ENCODE results near the gene SCLT1. TPM values are rescaled to one million over a fixed set of nuclear protein-coding genes. Genes with fewer than 3 reads are reported as not detected.

Gene SCLT1
- total RNA-seq, 1 experiment from 2014 or later: 13.3 TPM

DNA sequence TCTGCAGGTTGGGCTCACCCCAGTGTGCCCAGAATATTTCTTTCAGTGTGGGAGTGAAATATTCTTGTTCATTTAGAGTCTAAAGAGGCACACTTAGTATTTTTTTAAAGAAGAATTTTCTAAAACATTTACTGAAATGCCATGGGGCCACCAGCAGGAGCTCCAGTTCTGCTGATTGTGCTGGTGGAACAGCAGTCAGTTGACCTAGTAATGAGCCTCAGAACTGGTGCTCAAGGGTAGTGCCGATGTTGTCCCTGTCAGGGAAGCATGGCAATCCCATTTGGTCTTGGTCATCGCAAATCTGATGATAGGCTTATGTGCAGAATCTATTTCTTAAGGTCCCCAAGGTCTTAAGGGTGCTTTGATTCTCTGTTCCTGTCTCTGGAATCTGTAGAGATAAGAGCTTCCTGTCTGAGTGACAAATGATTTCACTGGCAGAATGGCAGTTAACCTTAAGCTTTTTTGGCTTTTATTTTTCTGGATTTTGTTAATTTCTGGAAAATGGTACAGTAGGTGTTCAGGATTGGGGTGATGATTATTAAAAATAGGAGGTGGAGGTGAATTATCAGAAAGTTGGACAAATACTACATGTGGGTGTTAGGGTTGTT is 252.5 kb downstream of the SCLT1 start:
- H2AFZ ChIP-seq (ENCODE audit: low read depth, low read length, poor library complexity, severe bottlenecking): no peak overlapping the region
- TF ChIP-seq, protein P1, sequence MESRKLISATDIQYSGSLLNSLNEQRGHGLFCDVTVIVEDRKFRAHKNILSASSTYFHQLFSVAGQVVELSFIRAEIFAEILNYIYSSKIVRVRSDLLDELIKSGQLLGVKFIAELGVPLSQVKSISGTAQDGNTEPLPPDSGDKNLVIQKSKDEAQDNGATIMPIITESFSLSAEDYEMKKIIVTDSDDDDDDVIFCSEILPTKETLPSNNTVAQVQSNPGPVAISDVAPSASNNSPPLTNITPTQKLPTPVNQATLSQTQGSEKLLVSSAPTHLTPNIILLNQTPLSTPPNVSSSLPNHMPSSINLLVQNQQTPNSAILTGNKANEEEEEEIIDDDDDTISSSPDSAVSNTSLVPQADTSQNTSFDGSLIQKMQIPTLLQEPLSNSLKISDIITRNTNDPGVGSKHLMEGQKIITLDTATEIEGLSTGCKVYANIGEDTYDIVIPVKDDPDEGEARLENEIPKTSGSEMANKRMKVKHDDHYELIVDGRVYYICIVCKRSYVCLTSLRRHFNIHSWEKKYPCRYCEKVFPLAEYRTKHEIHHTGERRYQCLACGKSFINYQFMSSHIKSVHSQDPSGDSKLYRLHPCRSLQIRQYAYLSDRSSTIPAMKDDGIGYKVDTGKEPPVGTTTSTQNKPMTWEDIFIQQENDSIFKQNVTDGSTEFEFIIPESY (IDR thresholded peaks at IDR 0.05; ENCODE audit: extremely low read depth, insufficient replicate concordance, low read length): no peak
- TF ChIP-seq POLR2AphosphoS5 (IDR thresholded peaks at IDR 0.05; ENCODE audit: low read depth, low read length) (no peak), EZH2 (IDR thresholded peaks at IDR 0.05) (no peak), ZFX (IDR thresholded peaks at IDR 0.05) (no peak), SIN3A (IDR thresholded peaks at IDR 0.05; ENCODE audit: low read depth) (no peak), RAD21 (IDR thresholded peaks at IDR 0.05; ENCODE audit: low read depth) (no peak), JUND (IDR thresholded peaks at IDR 0.05) (no peak), SP1 (IDR thresholded peaks at IDR 0.05; ENCODE audit: low read depth) (no peak), ZNF274 (IDR thresholded peaks at IDR 0.05; ENCODE audit: low read depth, low read length) (no peak), EZH2phosphoT487 (IDR thresholded peaks at IDR 0.05; ENCODE audit: borderline replicate concordance) (no peak), CBX3 (IDR thresholded peaks at IDR 0.05; ENCODE audit: low read depth) (no peak), TCF7L2 (IDR thresholded peaks at IDR 0.05; ENCODE audit: borderline replicate concordance, extremely low read depth, insufficient read depth, insufficient read length) (no peak), CEBPB (IDR thresholded peaks at IDR 0.05; ENCODE audit: low read depth) (no peak), EGR1 (IDR thresholded peaks at IDR 0.05; ENCODE audit: low read depth) (no peak)
- TF ChIP-seq, protein P2, sequence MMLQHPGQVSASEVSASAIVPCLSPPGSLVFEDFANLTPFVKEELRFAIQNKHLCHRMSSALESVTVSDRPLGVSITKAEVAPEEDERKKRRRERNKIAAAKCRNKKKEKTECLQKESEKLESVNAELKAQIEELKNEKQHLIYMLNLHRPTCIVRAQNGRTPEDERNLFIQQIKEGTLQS (IDR thresholded peaks at IDR 0.05): no peak
- TF ChIP-seq, protein P3, sequence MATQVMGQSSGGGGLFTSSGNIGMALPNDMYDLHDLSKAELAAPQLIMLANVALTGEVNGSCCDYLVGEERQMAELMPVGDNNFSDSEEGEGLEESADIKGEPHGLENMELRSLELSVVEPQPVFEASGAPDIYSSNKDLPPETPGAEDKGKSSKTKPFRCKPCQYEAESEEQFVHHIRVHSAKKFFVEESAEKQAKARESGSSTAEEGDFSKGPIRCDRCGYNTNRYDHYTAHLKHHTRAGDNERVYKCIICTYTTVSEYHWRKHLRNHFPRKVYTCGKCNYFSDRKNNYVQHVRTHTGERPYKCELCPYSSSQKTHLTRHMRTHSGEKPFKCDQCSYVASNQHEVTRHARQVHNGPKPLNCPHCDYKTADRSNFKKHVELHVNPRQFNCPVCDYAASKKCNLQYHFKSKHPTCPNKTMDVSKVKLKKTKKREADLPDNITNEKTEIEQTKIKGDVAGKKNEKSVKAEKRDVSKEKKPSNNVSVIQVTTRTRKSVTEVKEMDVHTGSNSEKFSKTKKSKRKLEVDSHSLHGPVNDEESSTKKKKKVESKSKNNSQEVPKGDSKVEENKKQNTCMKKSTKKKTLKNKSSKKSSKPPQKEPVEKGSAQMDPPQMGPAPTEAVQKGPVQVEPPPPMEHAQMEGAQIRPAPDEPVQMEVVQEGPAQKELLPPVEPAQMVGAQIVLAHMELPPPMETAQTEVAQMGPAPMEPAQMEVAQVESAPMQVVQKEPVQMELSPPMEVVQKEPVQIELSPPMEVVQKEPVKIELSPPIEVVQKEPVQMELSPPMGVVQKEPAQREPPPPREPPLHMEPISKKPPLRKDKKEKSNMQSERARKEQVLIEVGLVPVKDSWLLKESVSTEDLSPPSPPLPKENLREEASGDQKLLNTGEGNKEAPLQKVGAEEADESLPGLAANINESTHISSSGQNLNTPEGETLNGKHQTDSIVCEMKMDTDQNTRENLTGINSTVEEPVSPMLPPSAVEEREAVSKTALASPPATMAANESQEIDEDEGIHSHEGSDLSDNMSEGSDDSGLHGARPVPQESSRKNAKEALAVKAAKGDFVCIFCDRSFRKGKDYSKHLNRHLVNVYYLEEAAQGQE (IDR thresholded peaks at IDR 0.05; ENCODE audit: low read depth): no peak
- ChIA-PET RAD21 (ENCODE audit: low non-redundant PET in 1 of 2, low total read pairs in 2 of 2, uncharacterized antibody in 2 of 2, unreplicated experiment in 2 of 2) (no interaction called here), POLR2A (no interaction called here), CTCF (no interaction called here)
- no peak overlapping the region for H3K9ac ChIP-seq (ENCODE audit: low read length)
- no peaks in the 10 kb centered on the region for H3K4me1 ChIP-seq (ENCODE audit: control insufficient read depth in 1 of 2, insufficient read depth in 2 of 2, low read length in 2 of 2)
- H3K27ac ChIP-seq (ENCODE audit: low read depth, low read length): no peak overlapping the region
- no peaks in the 10 kb centered on the region for H3K27me3 ChIP-seq (ENCODE audit: insufficient read depth, low read length)
- ATAC-seq (no peak), DNase-seq (ENCODE audit: low read depth, low spot score) (no peak)
- H3K79me2 ChIP-seq (ENCODE audit: insufficient read depth, low read length): peaks cover 42% of the 10 kb centered on the region
- no peaks in the 10 kb centered on the region for H3K9me2 ChIP-seq (ENCODE audit: insufficient read depth)
- H4K20me1 ChIP-seq (ENCODE audit: insufficient read depth): no peaks in the 10 kb centered on the region
- H3K36me3 ChIP-seq (ENCODE audit: control insufficient read depth in 1 of 2, insufficient read depth in 2 of 2, low read length in 2 of 2): no peaks in the 10 kb centered on the region
- intact Hi-C loops (cut with micrococcal nuclease): no loop called here
- H3K4me2 ChIP-seq (ENCODE audit: low read length): no peak overlapping the region
- H3K9me3 ChIP-seq (ENCODE audit: control insufficient read depth in 1 of 2, insufficient read depth in 1 of 2, low read depth in 1 of 2, low read length in 2 of 2): no peaks in the 10 kb centered on the region
- H3K4me3 ChIP-seq (replicated peaks in 1 of 2; ENCODE audit: low read depth in 1 of 2, low read length in 2 of 2): no peak overlapping the region
- no TSS peak for BruUV-seq (replicated peaks)

Data from HCT116 (cell line).